Measurements from ENCODE around the gene HAND1.

DNA sequence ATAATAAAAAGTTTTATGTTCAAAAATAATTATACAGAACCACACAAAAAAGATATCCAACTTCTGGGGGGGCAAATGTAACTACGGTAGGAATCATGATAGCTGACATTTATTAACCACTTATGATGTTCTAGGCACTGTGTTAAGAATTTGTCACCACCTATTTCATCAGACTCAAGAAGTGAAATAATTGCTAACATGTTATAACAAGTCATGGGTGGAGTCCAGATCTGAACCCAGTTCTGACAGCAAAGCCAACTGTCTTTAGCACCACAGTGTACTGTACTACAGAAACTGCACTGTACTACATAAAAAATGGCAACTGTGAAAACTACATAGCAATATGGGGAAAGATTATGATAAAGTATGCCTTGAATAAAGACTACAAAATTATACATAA is 35.2 kb downstream of the HAND1 start:
- no peak for TF ChIP-seq HDAC1 (IDR thresholded peaks at IDR 0.05)
- no peak for TF ChIP-seq SMC3 (conservative IDR thresholded peaks at IDR 0.05; ENCODE audit: insufficient read depth, low read depth, low read length)
- no peak for TF ChIP-seq JUN (IDR thresholded peaks at IDR 0.05; ENCODE audit: borderline replicate concordance, low read depth, low read length)
- TF ChIP-seq JUN (CRISPR knock-in tag; IDR thresholded peaks at IDR 0.05; ENCODE audit: borderline replicate concordance) = no peak
- TF ChIP-seq POLR2AphosphoS5 (IDR thresholded peaks at IDR 0.05; ENCODE audit: control insufficient read depth, insufficient read depth, low read depth, low read length) = no peak
- TF ChIP-seq XRCC4 (IDR thresholded peaks at IDR 0.05; ENCODE audit: extremely low read depth, insufficient read depth, insufficient read length) = no peak
- no peak for TF ChIP-seq POLR2AphosphoS2 (IDR thresholded peaks at IDR 0.05; ENCODE audit: low read length)
- TF ChIP-seq ZNF77 (CRISPR knock-in tag; IDR thresholded peaks at IDR 0.05) = no peak
- no peak for TF ChIP-seq CBFB (CRISPR knock-in tag; IDR thresholded peaks at IDR 0.05)
- TF ChIP-seq, protein P1, sequence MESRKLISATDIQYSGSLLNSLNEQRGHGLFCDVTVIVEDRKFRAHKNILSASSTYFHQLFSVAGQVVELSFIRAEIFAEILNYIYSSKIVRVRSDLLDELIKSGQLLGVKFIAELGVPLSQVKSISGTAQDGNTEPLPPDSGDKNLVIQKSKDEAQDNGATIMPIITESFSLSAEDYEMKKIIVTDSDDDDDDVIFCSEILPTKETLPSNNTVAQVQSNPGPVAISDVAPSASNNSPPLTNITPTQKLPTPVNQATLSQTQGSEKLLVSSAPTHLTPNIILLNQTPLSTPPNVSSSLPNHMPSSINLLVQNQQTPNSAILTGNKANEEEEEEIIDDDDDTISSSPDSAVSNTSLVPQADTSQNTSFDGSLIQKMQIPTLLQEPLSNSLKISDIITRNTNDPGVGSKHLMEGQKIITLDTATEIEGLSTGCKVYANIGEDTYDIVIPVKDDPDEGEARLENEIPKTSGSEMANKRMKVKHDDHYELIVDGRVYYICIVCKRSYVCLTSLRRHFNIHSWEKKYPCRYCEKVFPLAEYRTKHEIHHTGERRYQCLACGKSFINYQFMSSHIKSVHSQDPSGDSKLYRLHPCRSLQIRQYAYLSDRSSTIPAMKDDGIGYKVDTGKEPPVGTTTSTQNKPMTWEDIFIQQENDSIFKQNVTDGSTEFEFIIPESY (CRISPR knock-in tag; IDR thresholded peaks at IDR 0.05) = no peak
- no peak for TF ChIP-seq SIN3A (IDR thresholded peaks at IDR 0.05; ENCODE audit: borderline replicate concordance in 2 of 2, control insufficient read depth in 1 of 2, low read depth in 2 of 2, low read length in 2 of 2)
